Activated gamma-delta T cell treated with anti-CD3 and anti-CD28 coated beads, Interleukin-2, amount 50 U/mL, for 16 hours (primary cell): ENCODE results near the gene SVEP1.
"Not testable (repeated sequence)": the region's sequence is repeated elsewhere in the genome, so short reads cannot be mapped to it uniquely, and the experiment has no call there.

Experiments used
- DNase-seq: peaks from one replicate; pipeline ENCODE4 v3.0.0-alpha.2; 2020; ENCODE audit warnings: low read depth

The SVEP1 gene

GRCh38 chr9:110579034-110579861 lies at the start of gene SVEP1:
SVEP1 (minus strand) TSS chr9:110579741; CDS start chr9:110579543, 198 bp downstream.
- no peak for DNase-seq

- no peak for DNase-seq
Observed at GRCh38 chr9:110626101-110626829, 46.7 kb upstream of the SVEP1 start.

DNA sequence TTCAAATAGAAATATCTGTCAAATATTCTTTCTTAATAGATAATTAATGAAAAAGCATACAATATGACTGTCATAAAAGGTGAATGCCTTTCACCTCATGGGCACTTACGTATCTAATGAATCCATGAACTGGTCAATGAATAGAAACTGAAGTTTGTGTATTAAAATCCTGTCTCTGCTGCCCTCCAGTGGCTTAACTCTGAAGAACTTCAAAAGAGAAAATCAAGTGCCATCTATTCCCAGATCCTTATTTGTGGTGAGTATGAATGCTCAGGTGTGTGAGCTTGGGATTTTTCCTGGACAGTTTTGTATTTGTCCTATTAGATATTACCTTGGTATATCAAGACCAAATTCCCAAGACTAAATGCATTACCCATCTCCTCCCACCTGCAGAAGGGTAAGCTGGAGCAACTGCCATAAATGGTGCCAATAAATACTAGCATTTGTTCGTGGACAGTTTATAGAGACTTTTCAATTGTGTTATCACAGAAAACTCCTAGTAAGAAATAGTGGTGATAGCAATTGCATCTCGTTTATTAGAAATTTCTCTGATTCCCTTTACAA lies 44.0 kb upstream of the SVEP1 start:
- no peak for DNase-seq

DNA sequence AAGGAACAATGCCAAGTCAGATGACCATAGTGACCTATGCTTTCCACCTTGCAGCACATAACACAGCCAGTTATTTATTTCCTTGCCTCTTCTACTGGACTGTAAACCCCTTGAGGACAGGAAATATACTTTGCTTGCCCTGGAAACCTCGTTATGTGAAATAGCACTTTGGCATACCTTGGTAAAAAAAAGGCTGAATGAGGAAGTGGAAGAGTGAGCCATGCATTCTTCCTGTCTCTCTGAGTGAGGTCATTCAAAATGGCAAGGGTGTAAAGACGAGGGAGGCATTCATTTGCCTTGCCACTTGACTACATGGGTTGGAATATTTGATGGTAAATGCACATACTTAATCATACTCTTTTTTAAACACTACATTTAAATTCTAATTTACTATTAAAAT lies 42.8 kb upstream of the SVEP1 start:
- DNase-seq, result no peak

DNA sequence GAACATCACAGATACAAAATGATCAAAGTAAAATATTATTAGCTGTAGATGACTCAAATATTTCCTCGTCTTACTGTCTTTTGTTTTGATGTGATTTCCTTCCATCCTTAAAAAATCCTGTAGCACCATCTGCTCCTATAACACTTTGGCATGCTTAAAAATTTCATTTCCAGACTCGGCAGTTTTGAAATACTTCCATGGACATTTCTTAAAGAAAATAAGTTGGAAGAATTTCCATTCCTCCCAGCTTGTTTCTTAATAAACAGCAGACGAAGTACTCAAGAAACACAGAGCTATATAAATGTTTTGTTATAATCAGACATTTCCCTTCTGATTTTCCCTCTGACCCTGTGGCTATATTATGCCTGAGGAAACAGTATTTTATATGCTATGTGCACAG lies 41.2 kb upstream of the SVEP1 start:
- DNase-seq, result no peak

GRCh38 chr9:110619831-110620230 lies 40.3 kb upstream of the SVEP1 start:
- DNase-seq, result no peak

GRCh38 chr9:110615498-110615897 lies 36.0 kb upstream of the SVEP1 start:
- no peak for DNase-seq

DNA sequence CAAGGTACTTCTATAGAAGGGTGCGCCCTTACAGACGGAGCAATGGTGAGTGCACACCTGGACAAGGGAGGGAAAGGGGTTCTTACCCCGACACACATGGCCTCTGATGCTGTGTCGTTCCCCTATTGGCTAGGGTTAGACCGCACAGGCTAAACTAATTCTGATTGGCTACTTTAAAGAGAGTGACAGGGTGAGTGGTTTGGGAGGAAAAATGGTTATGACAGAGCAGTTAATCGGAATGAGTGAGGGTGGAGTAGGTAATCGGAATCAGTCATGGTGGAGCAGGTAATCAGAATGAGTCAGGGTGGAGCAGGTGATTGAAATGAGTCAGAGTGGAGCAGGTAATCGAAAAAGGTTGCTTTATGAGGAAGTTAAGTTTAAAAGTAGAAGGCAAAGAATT lies 35.0 kb upstream of the SVEP1 start:
- not testable (repeated sequence) for DNase-seq

GRCh38 chr9:110606179-110606790 lies 26.7 kb upstream of the SVEP1 start:
- no peak for DNase-seq

DNA sequence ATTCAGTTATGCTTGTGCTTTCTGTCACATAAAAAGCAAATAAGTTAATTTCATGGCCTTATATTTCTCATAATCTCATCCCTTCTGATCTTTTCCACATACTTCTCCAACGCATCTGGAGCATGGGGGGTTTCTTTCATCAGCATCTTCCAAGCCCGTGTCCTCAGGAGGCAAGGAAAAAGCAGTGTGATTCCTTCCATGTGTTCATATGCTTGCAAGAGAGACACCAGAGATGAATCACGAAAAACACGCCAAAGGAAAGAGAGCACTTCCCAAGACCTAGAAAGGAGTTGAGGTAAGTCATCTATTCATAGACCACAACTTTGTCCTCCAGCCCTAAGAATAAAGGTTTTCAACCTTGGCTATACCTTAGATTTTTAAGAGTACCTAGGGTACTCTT lies 26.0 kb upstream of the SVEP1 start:
- no peak for DNase-seq

GRCh38 chr9:110604171-110604601 lies 24.6 kb upstream of the SVEP1 start:
- DNase-seq, result no peak

- no peak for DNase-seq
Observed at GRCh38 chr9:110602281-110602680, 22.7 kb upstream of the SVEP1 start.

GRCh38 chr9:110601098-110601497 lies 21.6 kb upstream of the SVEP1 start:
- no peak for DNase-seq

DNA sequence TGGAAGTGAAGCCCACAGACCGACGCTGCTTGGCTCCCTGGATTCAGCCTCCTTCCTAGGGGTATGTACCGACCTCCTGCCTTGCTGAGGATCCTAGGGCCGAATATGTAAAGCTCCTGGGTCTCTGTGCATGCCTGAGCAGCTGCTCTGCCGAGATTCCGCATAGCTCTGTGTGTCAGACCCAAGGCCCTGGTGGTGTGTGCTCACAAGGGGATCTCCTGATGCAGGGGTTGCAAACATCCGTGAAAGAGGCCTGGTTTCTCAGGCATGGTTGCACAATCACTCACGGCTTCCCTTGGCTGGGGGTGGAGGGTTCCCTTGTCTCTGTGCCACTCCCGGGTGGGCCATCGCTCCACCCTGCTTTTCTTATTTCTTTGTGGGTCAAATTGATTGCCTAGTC lies 19.9 kb upstream of the SVEP1 start:
- DNase-seq, result no peak

GRCh38 chr9:110592044-110592830 lies 12.7 kb upstream of the SVEP1 start:
- DNase-seq, result no peak

DNA sequence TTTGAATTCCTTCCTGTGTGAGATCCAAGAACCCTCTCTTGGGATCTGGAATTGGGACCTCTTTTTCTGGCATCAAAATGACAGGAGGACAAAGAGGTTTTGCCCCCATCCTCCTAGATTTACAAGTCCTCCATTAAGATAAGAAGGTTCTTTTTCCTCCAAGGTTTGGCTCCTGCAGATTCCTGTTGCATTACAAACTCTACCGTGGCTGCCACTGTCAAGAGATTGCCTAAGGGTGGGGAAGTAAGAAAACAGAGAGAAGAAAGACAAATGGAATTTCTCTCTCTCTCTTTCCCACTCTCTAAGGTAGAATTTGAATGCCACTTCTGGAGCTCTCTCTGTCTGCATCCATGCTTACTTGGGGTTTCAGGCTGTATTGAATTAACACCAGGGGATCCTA lies 12.0 kb upstream of the SVEP1 start:
- DNase-seq, result no peak

GRCh38 chr9:110590816-110591215 lies 11.3 kb upstream of the SVEP1 start:
- DNase-seq, result no peak

DNA sequence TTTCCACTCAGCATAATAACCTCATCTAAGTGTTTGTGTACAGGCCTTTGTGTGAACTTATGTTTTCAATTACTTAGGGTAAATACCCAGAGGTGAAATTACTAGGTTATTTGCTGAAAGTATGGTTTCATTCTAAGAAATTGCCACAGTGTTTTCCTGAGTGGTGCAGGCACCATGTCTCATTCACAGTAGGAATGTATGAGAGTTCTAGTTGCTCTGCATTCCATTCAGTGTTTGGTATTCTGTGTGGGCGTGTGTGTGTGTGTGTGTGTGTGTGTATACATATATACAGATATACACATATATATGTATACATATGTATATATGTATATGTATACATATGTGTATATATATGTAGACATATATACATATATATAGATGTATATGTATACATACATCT lies 8.8 kb upstream of the SVEP1 start:
- DNase-seq, result no peak

DNA sequence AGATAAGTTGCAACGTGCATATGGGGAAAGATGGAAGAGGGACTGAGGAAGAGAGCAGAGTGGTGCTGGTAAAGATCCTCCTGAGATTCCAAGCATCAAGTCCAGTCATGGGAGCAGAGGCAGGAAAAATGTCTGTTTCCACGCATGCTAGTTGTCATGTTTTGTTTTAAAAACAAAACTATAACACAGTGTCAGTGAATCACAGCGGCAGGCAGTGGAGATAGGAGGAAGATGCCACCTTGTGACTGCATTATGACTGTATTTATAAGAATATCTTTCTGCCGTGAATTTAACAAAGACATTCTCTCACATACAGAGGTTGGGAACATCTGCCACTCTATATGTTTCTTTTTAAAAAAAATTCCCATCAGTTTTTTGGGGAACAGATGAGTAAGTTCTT lies 3.7 kb upstream of the SVEP1 start:
- DNase-seq, result no peak

- DNase-seq, result no peak
Observed at GRCh38 chr9:110582156-110582555, 2.6 kb upstream of the SVEP1 start.

GRCh38 chr9:110580850-110581249 lies 1.3 kb upstream of the SVEP1 start:
- no peak for DNase-seq

DNA sequence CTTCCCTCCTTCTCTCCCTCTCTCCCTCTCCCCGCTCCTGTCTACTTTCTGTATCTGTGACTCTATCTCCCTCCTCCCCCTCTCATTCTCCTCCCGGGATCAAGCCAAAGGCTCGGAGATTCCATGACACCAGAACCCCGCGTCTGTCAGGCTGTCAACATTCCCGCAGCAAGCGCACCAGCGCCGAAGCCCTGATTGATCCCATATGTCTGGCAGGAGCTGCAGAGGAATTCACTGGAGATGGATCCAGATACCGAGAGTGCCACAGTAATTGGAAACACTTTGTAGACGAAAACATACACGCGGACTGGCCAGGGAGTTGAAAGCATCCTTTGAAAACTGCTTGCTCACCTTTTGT lies 300 bp upstream of the SVEP1 start:
- no peak for DNase-seq
